ENCODE measurements around the gene RPF1. TPM values are rescaled to one million over a fixed set of nuclear protein-coding genes. Genes with fewer than 3 reads are reported as not detected.

RPF1 gene
- total RNA-seq, 1 experiment from 2014 or later: 31.7 TPM

GRCh38 chr1:84478876-84479868 lies at the start of gene RPF1 (continued):
- TF ChIP-seq ZNF396 (CRISPR knock-in tag; IDR thresholded peaks at IDR 0.05; ENCODE audit: borderline replicate concordance): peak; percentile 99
- peak; percentile 67 for TF ChIP-seq ZNF423 (CRISPR knock-in tag; IDR thresholded peaks at IDR 0.05)
- TF ChIP-seq ZNF425 (CRISPR knock-in tag; conservative IDR thresholded peaks at IDR 0.05): peak; percentile 86; the same call in 1 of the 2 replicates
- no peak for TF ChIP-seq NR1H2 (CRISPR knock-in tag; IDR thresholded peaks at IDR 0.05)
- TF ChIP-seq, protein P1, sequence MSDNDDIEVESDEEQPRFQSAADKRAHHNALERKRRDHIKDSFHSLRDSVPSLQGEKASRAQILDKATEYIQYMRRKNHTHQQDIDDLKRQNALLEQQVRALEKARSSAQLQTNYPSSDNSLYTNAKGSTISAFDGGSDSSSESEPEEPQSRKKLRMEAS (CRISPR knock-in tag; IDR thresholded peaks at IDR 0.05): peak; percentile 84
- TF ChIP-seq, protein P2, sequence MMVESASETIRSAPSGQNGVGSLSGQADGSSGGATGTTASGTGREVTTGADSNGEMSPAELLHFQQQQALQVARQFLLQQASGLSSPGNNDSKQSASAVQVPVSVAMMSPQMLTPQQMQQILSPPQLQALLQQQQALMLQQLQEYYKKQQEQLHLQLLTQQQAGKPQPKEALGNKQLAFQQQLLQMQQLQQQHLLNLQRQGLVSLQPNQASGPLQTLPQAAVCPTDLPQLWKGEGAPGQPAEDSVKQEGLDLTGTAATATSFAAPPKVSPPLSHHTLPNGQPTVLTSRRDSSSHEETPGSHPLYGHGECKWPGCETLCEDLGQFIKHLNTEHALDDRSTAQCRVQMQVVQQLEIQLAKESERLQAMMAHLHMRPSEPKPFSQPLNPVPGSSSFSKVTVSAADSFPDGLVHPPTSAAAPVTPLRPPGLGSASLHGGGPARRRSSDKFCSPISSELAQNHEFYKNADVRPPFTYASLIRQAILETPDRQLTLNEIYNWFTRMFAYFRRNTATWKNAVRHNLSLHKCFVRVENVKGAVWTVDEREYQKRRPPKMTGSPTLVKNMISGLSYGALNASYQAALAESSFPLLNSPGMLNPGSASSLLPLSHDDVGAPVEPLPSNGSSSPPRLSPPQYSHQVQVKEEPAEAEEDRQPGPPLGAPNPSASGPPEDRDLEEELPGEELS (CRISPR knock-in tag; IDR thresholded peaks at IDR 0.05): 0 out of 2 replicates have a peak, but pooled peaks have one; percentile 7
- TF ChIP-seq, protein P3, sequence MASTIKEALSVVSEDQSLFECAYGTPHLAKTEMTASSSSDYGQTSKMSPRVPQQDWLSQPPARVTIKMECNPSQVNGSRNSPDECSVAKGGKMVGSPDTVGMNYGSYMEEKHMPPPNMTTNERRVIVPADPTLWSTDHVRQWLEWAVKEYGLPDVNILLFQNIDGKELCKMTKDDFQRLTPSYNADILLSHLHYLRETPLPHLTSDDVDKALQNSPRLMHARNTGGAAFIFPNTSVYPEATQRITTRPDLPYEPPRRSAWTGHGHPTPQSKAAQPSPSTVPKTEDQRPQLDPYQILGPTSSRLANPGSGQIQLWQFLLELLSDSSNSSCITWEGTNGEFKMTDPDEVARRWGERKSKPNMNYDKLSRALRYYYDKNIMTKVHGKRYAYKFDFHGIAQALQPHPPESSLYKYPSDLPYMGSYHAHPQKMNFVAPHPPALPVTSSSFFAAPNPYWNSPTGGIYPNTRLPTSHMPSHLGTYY (CRISPR knock-in tag; IDR thresholded peaks at IDR 0.05): peak; percentile 83; the same call in 1 of the 2 replicates
- TF ChIP-seq IRF1 (CRISPR knock-in tag; IDR thresholded peaks at IDR 0.05): peak; percentile 60; the same call in 1 of the 2 replicates
- TF ChIP-seq TEAD4 (CRISPR knock-in tag; IDR thresholded peaks at IDR 0.05): no peak
- TF ChIP-seq ZNF121 (CRISPR knock-in tag; IDR thresholded peaks at IDR 0.05): no peak
- TF ChIP-seq NFE2L1 (CRISPR knock-in tag; IDR thresholded peaks at IDR 0.05): 0 out of 2 replicates have a peak, but pooled peaks have one; percentile 30
- no peak for TF ChIP-seq NFATC4 (CRISPR knock-in tag; IDR thresholded peaks at IDR 0.05)
- TF ChIP-seq TEAD1 (CRISPR knock-in tag; IDR thresholded peaks at IDR 0.05): peak; percentile 62; the same call in 1 of the 2 replicates
- peak; percentile 52; the same call in 1 of the 2 replicates for TF ChIP-seq EMX1 (CRISPR knock-in tag; IDR thresholded peaks at IDR 0.05)

DNA sequence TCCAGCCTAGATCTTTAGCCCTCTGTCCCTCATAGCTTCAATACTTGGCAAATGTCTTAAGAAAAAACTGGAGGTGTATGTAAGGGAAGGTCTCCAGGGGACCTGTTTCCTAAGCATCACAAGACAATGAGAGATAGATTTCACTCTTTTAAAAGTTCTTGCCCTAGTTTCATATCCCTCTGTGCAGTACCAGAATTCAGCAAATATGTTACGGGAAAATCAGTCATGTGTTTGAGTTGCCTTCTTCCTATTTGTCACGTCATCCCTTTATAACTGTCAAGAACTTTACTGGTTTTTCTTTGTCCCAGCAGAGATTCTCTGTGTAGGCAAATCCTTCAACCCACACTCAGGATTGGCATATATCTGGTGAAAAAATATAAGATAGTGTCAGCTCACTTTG lies 48.5 kb upstream of the RPF1 start:
- ATAC-seq: no peak
- Mint-ChIP-seq H3K4me3 (no peak overlapping the region), H3K27me3 (ENCODE audit: low read depth) (no peaks in the 10 kb centered on the region; the same call in 1 of the 2 replicates), H3K4me1 (no peaks in the 10 kb centered on the region), H3K27ac (no peak overlapping the region), H3K9me3 (peaks cover 17% of the 10 kb centered on the region), H3K36me3 (no peaks in the 10 kb centered on the region)
- TF ChIP-seq, protein P4, sequence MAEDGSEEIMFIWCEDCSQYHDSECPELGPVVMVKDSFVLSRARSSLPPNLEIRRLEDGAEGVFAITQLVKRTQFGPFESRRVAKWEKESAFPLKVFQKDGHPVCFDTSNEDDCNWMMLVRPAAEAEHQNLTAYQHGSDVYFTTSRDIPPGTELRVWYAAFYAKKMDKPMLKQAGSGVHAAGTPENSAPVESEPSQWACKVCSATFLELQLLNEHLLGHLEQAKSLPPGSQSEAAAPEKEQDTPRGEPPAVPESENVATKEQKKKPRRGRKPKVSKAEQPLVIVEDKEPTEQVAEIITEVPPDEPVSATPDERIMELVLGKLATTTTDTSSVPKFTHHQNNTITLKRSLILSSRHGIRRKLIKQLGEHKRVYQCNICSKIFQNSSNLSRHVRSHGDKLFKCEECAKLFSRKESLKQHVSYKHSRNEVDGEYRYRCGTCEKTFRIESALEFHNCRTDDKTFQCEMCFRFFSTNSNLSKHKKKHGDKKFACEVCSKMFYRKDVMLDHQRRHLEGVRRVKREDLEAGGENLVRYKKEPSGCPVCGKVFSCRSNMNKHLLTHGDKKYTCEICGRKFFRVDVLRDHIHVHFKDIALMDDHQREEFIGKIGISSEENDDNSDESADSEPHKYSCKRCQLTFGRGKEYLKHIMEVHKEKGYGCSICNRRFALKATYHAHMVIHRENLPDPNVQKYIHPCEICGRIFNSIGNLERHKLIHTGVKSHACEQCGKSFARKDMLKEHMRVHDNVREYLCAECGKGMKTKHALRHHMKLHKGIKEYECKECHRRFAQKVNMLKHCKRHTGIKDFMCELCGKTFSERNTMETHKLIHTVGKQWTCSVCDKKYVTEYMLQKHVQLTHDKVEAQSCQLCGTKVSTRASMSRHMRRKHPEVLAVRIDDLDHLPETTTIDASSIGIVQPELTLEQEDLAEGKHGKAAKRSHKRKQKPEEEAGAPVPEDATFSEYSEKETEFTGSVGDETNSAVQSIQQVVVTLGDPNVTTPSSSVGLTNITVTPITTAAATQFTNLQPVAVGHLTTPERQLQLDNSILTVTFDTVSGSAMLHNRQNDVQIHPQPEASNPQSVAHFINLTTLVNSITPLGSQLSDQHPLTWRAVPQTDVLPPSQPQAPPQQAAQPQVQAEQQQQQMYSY (CRISPR knock-in tag; IDR thresholded peaks at IDR 0.05): no peak
- TF ChIP-seq SMAD4 (CRISPR knock-in tag; IDR thresholded peaks at IDR 0.05): no peak
- TF ChIP-seq HMGA2 (CRISPR knock-in tag; IDR thresholded peaks at IDR 0.05): no peak
- TF ChIP-seq HMGXB4 (CRISPR knock-in tag; IDR thresholded peaks at IDR 0.05): no peak
- TF ChIP-seq ESRRA (CRISPR knock-in tag; IDR thresholded peaks at IDR 0.05; ENCODE audit: borderline replicate concordance): no peak
- TF ChIP-seq JUN (CRISPR knock-in tag; IDR thresholded peaks at IDR 0.05): no peak
- CTCF ChIA-PET: interaction anchor here (0.5 kb wide), 1 partner anchor 207 kb away, joined by 3 read pairs; no protein-coding TSS in a partner anchor
- no peak for DNase-seq (ENCODE audit: low spot score)
- POLR2A ChIA-PET: no interaction called here

Measured in WTC11 (cell line).